ENCODE measurements around the gene PTPN18.

DNA sequence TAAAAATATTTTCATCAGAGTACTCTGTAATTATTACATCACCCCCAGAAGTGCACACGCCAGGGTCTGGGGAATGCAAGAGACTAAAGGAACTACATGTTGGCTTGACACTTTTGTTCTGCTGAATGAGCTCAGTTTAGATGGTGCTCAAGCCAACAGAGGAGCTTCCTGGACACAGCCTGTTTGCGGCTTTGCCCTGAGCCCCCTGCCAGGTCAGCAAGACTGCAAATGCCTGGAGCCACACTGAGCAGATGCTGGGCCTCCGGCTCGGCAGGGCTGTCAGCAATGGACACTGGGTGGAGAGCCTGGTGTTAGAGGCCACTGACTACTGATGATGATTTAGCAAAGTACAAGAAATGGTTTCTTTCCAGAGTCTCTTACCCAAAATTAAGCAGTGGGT lies 31.9 kb downstream of the PTPN18 start:
- no peak for TF ChIP-seq CHD1 (IDR thresholded peaks at IDR 0.05; ENCODE audit: low read depth, low read length)
- TF ChIP-seq, protein P1, sequence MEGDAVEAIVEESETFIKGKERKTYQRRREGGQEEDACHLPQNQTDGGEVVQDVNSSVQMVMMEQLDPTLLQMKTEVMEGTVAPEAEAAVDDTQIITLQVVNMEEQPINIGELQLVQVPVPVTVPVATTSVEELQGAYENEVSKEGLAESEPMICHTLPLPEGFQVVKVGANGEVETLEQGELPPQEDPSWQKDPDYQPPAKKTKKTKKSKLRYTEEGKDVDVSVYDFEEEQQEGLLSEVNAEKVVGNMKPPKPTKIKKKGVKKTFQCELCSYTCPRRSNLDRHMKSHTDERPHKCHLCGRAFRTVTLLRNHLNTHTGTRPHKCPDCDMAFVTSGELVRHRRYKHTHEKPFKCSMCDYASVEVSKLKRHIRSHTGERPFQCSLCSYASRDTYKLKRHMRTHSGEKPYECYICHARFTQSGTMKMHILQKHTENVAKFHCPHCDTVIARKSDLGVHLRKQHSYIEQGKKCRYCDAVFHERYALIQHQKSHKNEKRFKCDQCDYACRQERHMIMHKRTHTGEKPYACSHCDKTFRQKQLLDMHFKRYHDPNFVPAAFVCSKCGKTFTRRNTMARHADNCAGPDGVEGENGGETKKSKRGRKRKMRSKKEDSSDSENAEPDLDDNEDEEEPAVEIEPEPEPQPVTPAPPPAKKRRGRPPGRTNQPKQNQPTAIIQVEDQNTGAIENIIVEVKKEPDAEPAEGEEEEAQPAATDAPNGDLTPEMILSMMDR (conservative IDR thresholded peaks at IDR 0.05; ENCODE audit: low read depth, low read length): no peak
- TF ChIP-seq RCOR1 (IDR thresholded peaks at IDR 0.05; ENCODE audit: insufficient replicate concordance, low read length): no peak
- TF ChIP-seq POLR2A (IDR thresholded peaks at IDR 0.05; ENCODE audit: low read depth, low read length): no peak
- TF ChIP-seq MAZ (IDR thresholded peaks at IDR 0.05; ENCODE audit: borderline replicate concordance, low read depth, low read length): no peak
- TF ChIP-seq SMC3 (IDR thresholded peaks at IDR 0.05; ENCODE audit: low read depth, low read length): no peak
- TF ChIP-seq MAFK (IDR thresholded peaks at IDR 0.05; ENCODE audit: low read depth, low read length): no peak
- no peak for TF ChIP-seq NFE2L2 (IDR thresholded peaks at IDR 0.05; ENCODE audit: low read depth, low read length)
- TF ChIP-seq, protein P2, sequence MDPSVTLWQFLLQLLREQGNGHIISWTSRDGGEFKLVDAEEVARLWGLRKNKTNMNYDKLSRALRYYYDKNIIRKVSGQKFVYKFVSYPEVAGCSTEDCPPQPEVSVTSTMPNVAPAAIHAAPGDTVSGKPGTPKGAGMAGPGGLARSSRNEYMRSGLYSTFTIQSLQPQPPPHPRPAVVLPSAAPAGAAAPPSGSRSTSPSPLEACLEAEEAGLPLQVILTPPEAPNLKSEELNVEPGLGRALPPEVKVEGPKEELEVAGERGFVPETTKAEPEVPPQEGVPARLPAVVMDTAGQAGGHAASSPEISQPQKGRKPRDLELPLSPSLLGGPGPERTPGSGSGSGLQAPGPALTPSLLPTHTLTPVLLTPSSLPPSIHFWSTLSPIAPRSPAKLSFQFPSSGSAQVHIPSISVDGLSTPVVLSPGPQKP (IDR thresholded peaks at IDR 0.05; ENCODE audit: borderline replicate concordance, low read depth, low read length): no peak
- TF ChIP-seq CEBPB (IDR thresholded peaks at IDR 0.05; ENCODE audit: low read depth, low read length): no peak
- TF ChIP-seq RFX5 (IDR thresholded peaks at IDR 0.05; ENCODE audit: low read depth, low read length): no peak
- TF ChIP-seq, protein P3, sequence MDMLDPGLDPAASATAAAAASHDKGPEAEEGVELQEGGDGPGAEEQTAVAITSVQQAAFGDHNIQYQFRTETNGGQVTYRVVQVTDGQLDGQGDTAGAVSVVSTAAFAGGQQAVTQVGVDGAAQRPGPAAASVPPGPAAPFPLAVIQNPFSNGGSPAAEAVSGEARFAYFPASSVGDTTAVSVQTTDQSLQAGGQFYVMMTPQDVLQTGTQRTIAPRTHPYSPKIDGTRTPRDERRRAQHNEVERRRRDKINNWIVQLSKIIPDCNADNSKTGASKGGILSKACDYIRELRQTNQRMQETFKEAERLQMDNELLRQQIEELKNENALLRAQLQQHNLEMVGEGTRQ (IDR thresholded peaks at IDR 0.05; ENCODE audit: low read depth, low read length): no peak
- TF ChIP-seq RAD21 (IDR thresholded peaks at IDR 0.05; ENCODE audit: low read length): no peak

Data from IMR-90 (cell line).